ENCODE data around the gene CLIC4. TPM values are rescaled to one million over a fixed set of nuclear protein-coding genes. Genes with fewer than 3 reads are reported as not detected.

The CLIC4 gene
- total RNA-seq, 4 donors from 2014 or later, result 399 to 688 (median 564) TPM

DNA sequence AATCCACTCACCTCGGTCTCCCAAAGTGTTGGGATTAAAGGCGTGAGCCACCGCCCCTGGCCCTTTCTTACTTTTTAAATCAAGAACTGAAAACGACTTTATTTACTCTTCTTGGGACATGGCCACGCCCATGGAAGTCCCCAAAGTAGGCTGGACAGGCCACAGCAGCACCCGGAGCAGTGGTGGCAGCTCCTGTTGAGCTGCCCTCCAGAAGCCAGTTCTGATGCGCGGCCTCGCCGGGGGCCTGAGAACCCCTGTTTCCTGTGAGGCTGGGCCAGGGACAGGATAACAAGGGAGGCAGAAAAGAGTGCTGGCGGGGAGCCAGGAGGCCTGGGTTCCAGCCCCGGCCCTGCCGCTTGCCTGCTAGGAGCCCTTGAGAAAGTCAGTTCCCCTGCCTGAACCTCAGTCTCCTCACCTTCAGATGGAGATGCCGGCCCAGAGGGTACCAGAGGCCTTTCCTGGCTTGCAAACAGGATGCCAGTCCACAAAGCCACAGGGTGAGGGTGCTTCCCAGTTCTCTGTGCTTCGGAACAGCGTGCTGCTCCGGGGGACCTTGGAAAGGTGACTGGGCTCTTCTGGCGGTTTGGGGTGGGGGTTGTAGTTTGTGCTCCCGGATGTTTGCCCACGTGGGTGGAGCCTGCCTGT is 125.4 kb downstream of the CLIC4 start:
- Histone ChIP-seq H3K4me3 (no peak overlapping the region), H3K4me1 (no peaks in the 10 kb centered on the region), H3K27ac (no peak overlapping the region), H3K36me3 (no peaks in the 10 kb centered on the region), H3K27me3 (peaks cover 0 to 58% of the 10 kb centered on the region in 2 donors), H3K9me3 (no peaks in the 10 kb centered on the region)
- TF ChIP-seq, protein P1, sequence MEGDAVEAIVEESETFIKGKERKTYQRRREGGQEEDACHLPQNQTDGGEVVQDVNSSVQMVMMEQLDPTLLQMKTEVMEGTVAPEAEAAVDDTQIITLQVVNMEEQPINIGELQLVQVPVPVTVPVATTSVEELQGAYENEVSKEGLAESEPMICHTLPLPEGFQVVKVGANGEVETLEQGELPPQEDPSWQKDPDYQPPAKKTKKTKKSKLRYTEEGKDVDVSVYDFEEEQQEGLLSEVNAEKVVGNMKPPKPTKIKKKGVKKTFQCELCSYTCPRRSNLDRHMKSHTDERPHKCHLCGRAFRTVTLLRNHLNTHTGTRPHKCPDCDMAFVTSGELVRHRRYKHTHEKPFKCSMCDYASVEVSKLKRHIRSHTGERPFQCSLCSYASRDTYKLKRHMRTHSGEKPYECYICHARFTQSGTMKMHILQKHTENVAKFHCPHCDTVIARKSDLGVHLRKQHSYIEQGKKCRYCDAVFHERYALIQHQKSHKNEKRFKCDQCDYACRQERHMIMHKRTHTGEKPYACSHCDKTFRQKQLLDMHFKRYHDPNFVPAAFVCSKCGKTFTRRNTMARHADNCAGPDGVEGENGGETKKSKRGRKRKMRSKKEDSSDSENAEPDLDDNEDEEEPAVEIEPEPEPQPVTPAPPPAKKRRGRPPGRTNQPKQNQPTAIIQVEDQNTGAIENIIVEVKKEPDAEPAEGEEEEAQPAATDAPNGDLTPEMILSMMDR (IDR thresholded peaks at IDR 0.05), result no peak
- no peak for TF ChIP-seq EP300 (IDR thresholded peaks at IDR 0.05)
- no peak for TF ChIP-seq POLR2A (IDR thresholded peaks at IDR 0.05)
- 61 to 62% methylated on average over 16 to 19 of the region's 20 CpGs for WGBS, 2 donors
- DNase-seq (ENCODE audit: low spot score in 2 of 2), result no peak

DNA sequence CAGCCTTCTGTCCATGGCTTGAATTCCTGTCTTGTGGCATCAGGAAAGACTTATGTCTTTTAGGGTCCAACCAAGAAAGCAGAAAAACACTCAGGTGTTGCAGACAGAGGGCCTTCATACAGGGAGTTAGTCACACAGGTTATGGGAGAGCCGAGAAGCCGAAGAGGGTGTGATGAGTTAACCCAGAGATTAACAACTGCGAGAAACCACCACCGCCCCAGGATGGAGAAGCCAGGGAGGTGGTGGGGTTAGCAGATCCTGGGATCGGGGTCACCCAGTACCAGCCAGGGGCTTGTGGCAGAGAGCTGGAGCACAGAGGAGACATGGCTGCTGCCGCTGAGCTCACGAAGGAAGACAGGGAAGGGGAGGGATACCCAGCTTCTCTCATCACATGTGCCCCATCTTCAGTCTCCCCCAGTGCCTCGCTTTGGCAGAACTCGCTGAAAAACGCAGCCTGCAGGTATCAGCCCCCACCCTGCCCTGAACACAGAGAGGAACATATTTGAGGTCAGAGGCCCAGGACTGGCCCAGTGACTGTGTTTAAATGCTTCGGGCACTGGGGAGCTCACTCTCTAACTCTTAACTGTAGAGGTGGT is 126.2 kb downstream of the CLIC4 start:
- 87 to 89% methylated on average over 11 of the region's 11 CpGs for WGBS, 2 donors
- H3K27me3 ChIP-seq, result peaks cover 0 to 53% of the 10 kb centered on the region in 2 donors
- DNase-seq (ENCODE audit: low spot score in 2 of 2), result no peak

GRCh38 chr1:24872061-24872850 is 127.0 kb downstream of the CLIC4 start:
- no peaks in the 10 kb centered on the region for H3K9me3 ChIP-seq
- DNase-seq (ENCODE audit: low spot score in 2 of 2), result no peak
- H3K4me1 ChIP-seq, result no peaks in the 10 kb centered on the region
- no peak overlapping the region for H3K4me3 ChIP-seq
- no peak overlapping the region for H3K27ac ChIP-seq
- 73 to 84% methylated on average over 18 to 19 of the region's 19 CpGs for WGBS, 2 donors
- H3K27me3 ChIP-seq, result peaks cover 0 to 51% of the 10 kb centered on the region in 2 donors
- no peak for TF ChIP-seq EP300 (IDR thresholded peaks at IDR 0.05)
- TF ChIP-seq, protein P1 (IDR thresholded peaks at IDR 0.05), result no peak
- TF ChIP-seq POLR2A (IDR thresholded peaks at IDR 0.05), result no peak
- no peaks in the 10 kb centered on the region for H3K36me3 ChIP-seq

More for the DNA sequence above, 126.2 kb downstream of the CLIC4 start:
- no peaks in the 10 kb centered on the region for H3K36me3 ChIP-seq
- H3K4me3 ChIP-seq, result no peak overlapping the region
- no peaks in the 10 kb centered on the region for H3K4me1 ChIP-seq
- H3K9me3 ChIP-seq, result no peaks in the 10 kb centered on the region
- TF ChIP-seq, protein P1 (IDR thresholded peaks at IDR 0.05), result no peak
- TF ChIP-seq POLR2A (IDR thresholded peaks at IDR 0.05), result no peak
- H3K27ac ChIP-seq, result no peak overlapping the region

DNA sequence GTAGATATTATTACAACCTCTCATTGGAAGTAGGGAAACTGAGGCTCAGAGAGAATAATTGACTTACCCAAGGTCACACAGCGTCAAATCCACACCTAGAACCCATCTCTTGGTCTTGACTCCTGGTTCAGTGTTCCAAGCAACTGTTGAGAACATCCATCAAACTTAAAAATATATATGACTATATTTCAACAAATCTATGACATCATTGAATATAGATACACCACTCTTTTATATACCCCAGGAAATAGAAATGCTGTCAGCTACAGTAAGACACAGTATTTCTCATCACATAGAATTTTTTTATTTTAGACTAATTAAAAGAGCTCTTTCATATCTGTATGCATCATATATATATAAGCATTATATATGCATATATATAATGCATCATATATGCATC is 127.9 kb downstream of the CLIC4 start:
- DNase-seq (ENCODE audit: low spot score in 2 of 2), result no peak
- no peak overlapping the region for H3K27ac ChIP-seq
- WGBS, 2 donors, result 75 to 83% methylated on average over 1 of the region's 1 CpG

More for the DNA sequence above, 127.9 kb downstream of the CLIC4 start:
- H3K4me3 ChIP-seq, result no peak overlapping the region
- H3K4me1 ChIP-seq, result no peaks in the 10 kb centered on the region
- peaks cover 0 to 43% of the 10 kb centered on the region in 2 donors for H3K27me3 ChIP-seq
- TF ChIP-seq EP300 (IDR thresholded peaks at IDR 0.05) (no peak), POLR2A (IDR thresholded peaks at IDR 0.05) (no peak)
- TF ChIP-seq, protein P1 (IDR thresholded peaks at IDR 0.05), result no peak
- no peaks in the 10 kb centered on the region for H3K36me3 ChIP-seq
- no peaks in the 10 kb centered on the region for H3K9me3 ChIP-seq

Data from tibial nerve (tissue), 4 donors.